NCI-H82 treated with DMSO at 0.1 percent for 48 hours (cell line): Measurements from ENCODE around the gene PDE1C.
"Not testable (repeated sequence)": the region's sequence is repeated elsewhere in the genome, so short reads cannot be mapped to it uniquely, and the experiment has no call there.

ENCODE experiments used
- DNase-seq: peaks from one replicate; lab custom pipeline; 2025; ENCODE audit not compliant: unreplicated experiment; lab: John Stamatoyannopoulos, UW

Gene PDE1C

DNA sequence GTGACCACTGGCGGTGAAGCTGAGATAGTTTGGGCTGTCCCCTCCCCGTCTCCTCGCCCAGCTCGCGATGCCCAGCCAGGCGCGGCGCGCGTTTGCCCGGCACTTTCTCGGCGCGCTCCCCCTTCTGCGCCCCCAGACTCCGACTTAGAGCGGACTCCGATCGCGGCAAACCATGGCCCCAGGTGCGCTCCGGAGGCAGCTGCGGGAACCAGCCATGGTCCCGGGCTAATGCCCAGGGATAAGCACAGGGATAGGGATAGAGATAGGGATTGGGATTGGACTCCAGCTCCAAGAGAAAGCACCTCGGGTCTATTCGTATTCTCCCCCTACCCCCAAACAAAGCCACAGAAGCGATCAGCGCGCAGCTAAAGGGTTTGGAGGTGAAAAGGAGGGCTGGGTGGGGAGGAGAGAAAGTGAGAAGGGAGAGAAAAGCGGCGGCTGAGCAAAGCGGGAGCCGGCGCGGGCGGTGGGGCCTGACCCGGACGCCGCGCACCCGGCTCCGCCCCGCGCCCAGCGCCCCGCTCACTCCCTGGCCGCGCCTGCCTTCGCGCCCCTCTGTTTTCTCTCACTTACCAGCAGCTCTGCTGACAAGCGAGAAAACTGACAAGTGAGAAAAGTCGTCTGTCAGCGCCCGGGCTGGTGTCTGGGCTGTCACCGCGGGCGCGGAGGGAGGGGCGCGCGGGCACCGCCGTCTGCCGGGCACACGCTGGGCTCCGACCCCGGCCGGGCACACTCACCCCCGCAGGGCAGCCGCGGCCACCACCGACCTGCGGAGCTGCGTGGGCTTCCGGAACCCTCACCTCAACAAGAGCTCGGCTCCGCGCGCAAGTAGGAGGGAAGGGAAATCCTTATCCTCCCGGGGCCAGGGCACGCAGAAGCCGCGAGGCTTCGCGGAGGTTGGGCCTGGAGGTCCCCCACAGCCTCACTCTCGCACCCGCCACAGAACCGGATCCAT is at the start of gene PDE1C:
Gene PDE1C, minus strand, starts transcription at position 2 of the 955 bp plus-strand sequence.
- no peak for DNase-seq

DNA sequence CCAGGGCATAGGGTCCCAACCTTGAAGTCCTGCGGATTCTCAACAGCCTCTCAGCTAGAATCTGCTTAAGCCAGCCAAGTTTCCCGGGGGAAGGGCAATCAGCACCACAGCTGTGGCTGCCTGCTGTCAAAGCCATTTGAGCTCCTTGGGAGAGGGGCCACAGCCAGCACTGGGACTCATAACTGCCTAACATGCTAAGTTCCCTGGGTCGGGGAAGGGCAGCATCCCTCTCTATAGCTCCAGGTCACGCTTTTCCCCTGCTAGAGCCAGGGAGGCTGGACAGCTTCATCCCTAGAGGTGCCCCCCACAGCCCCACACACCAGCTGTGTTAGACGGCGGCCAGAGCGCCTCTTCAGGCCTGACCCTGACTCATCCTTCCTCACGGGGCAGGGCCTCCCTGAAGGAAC is 49.6 kb upstream of the PDE1C start:
- no peak for DNase-seq

DNA sequence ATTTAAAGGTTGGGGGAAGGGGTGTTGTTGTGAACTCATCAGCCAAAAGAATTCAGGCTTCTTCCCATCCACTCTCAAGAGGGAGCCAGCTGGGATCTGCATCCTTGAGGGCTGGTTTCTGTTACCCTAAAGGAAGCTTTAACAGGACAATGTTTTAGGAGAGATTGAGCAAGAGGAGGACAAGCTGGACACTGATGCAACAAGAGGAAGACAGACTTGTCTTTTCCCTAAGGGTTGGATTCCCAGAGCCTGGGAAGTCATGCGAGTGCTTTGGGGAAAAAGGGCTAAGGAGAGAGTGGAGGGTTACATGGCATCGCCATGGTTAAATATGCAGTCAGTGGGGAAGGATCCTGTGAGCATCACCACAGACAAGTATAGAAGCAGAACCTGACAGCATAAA is 47.6 kb upstream of the PDE1C start:
- no peak for DNase-seq

DNA sequence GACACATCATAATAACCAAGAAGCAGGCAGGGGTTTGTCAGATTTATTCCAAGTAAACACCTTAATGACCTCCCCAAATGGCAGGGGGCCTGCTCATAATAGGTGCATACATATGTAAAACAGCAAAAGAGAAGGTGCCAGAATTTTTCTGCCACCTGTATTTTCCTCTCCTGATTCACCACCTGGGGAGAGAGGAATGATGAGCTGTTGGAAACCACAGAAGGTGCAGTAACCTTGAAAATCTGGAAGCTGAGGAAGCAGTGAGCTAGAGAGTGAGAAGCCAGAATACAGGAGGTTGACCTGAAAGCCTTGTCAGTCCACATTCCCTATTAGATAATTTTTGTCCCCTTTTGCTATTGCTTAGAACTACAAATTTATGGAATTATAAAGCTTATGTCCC is 46.2 kb upstream of the PDE1C start:
- no peak for DNase-seq

DNA sequence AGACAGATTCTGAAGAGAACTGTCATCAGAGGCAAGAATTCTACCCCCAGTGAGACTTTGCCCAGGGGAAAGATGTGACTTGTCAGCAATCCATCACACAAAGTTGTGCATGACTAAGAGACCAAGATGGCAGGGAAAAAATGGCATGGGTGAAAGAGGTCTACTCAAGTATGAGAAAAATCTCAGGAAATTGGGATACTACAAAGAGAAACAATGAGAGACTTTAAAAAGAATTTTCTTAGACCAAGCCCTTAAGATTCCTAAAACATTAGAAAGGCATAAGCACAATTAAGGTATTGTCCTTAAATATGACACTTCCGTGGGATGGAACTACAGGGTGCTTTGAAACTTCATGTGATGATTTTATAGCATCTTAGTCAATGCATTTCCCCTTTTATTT is 45.6 kb upstream of the PDE1C start:
- DNase-seq: no peak

DNA sequence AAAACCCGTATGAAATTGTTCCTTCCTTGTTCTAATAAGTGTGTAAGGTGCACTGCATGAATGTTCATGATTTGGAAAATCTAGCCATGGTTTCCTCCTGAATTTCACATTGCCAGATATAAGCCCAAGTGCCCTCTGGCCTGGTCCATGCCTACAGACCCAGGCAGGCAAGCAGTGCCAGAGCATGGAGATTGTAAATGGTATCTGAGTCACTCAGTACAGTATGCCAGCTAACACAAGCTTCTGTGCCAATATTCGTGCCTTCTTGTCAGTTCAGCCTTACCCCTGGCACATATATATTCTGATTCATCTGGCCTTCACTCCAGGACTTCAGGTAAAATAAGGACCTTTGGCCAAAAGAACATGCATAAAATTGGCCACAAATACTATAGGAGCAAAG is 38.4 kb upstream of the PDE1C start:
- no peak for DNase-seq

DNA sequence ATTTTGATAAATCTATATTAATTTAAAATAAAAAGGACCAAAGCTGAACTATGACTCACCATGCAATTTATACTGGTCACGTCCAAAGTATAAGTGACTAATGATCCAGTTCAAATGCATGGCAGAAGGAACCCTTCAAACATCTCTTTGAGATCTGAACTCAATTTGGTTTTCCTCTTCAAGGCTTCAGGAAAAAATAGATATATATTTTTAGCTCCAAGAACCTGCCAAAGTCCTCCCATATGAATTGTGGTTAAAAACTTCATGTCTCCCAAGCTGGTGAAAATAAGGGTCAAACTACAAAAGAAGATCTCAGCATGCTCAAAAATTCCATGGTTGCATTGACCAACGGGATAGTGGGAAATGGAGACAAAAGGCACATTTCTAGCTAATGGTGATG is 34.6 kb upstream of the PDE1C start:
- DNase-seq: no peak

DNA sequence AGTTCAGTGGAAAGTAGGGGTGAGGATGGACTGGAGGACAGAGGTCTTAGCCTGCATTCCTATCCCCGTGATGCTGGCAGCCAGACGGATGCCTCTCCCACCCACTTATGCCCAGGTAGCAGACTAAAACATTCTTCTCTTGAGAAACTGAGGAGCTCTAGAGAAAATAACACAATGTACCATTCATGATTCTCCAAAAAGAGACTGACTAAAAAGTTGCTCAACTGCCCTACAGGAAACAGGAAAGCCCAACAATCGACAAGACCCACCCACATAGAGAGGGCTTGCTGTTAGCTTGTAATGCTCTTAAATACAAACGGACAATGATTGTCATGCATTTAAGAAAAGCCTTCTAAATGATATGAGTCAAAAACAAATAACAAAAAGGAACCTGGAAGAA is 33.2 kb upstream of the PDE1C start:
- DNase-seq: no peak

DNA sequence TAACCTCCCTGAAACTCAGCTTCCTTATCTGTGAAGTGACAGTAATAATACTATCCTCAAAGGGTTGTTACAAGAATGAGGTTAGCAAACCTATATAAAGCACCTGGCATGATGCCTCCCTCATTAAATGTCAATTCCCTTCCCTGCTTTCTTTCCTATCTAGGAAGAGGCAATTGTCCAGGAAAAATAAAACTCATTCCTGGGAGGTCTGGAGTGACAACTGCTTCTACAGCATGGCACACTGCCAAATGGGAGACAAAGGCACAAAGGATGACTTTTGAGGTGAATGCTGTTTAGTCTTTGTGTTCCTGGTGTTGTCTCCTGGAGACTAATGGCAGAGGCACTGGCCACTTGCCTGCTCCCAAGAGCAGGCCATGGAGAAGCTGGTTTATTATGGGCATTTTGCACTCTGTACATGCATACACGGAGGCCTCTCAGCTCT is 32.2 kb upstream of the PDE1C start:
- no peak for DNase-seq

DNA sequence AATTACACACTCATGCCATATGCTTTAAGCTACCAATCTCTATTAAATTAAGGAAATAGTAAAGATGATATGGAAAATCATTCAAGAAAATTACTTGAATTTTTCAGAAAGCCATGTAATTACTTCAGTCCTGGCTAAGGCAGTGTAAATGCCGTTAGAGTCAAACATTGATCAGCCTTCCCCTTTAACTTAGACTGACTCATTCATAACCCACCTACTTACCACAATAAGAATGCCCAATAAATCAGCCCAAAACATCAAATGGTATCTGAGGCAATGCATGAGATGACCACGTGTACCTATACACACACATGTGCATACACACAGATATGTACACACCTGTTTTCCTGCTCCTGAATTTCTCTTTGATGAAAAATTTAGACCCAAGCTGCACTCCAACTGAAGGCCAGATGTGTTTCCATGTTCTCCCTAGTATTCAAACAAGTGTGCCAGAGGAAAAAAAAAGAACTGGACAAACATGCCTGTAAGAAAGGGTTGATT is 30.2 kb upstream of the PDE1C start:
- DNase-seq: no peak

DNA sequence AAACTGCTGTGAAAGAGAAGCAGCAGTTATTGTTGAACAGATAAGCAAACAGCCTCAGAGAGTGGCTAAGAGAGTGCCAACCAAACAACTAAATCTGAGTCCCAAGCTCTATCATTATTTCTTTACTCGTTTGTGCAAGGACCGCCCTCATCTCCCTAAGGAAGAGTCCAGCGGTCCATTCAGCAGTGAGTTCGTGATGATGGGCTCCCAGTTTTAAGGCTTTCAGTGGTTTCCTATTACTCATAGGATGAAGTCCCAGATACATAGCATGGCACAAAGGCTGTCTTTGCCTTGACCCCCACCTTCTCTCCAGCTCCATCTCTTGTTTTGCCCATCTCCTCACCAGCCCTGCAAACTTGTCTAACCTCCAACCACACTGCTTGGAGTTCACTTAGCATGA is 24.3 kb upstream of the PDE1C start:
- DNase-seq: no peak

DNA sequence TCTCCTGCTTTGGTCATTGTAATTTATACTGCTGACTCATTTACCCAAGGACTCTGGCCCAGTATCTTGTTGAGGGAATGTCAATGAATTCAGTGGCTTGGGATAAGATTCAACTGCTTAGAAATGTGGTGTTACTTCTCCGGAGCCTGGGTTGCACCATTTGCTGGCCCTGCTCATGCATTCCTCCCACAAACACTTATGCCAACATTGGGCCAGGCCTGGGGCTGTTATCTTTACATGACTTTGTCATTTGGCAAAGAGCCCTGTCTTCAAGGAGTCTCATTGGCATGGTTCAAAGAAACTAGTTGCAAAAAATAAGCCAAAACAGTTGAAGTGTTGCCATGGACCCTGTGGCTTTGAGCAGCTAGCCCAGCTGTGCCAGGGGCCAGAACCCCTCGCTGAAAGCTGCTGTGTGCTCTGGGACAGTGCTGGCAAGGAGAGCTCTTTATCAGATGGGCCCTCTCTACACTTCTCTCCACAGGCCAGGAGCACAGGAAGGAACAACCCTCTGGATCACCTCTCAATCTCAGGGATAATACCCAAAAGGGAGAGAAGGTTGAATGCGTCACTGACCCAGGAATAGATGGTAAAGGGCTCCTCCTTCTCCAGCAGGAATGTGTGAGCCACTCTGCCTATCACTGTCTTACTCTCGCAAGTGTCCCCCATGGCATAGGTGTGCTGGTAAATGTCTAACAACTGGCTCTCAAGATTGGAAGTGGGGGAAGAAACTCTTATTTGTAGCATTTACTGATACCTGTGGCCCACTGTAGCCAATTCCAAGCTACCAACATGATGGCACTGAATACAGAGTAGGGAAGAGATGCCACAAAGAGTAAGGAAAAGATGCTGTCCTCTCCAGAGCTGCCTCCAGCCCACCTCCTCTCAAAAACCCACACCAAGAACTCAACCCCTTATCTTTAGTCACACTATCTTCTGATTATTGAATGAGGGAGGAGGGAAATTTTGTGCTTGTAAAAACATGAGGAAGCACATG is 23.5 kb upstream of the PDE1C start:
- DNase-seq: no peak

DNA sequence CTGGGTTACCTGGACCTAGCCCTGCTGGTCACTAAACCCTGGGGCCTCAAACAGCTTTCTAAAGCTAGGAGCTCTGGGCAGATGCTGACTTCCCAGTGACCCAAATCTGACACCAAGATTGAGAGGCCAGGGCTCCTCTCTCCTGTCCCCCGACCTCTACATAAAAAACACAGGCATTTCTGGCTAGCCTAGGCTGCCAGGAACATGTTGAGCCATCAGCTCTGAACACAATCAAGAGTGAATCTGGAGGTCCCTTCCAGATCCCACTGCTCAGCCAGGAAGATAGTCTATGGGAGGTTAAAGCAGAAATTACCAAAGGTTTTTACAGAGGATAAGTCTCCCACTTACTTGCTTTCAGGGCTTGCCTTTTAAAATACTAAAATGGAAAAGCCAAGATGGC is 22.1 kb upstream of the PDE1C start:
- DNase-seq: no peak

DNA sequence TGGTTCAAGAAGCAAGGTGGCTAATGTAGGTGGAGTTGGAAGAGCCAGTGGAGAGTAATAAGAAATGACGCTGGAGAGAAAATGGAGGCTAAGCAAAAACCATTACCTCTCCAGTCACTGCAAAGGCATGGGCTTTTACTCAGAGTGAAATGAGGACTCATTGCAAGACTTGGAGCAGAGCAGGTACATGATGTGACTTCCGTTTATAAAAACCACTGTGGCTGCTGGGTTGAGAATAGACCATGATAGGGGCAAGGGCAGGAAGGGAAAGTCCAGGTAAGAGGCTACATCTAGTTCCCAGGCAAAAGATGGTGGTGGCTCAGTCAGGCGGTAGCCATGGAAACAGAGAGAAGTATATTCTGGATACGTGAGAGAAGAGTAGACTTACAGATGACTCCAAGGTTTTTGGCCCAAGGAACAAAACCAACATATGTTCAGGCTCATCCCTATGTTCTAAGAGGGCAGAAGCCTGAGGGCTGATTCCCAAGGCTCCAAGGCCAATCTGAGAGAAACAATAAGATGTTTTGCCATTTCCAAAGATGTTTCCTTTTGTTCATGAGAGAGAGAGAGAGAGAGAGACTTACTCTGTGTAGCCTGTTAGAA is 21.5 kb upstream of the PDE1C start:
- DNase-seq: no peak

DNA sequence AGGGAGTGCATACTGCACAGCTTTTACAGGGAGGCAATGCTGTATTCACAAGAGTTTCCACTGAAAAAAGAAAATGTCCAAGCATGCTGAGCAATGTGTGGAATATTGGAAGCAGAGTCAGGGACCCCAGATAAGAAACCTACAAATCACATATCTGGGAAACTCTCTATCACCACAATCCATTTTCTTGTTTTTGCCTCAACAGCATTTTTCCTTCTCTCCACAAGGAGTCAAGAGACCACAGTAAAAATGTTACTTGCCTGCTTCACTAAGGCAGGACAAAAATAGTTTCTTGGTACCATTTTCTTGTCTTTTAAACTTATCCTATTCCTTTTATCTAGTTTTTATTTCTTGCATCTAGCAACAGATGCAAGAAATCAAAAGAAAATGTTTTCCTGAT is 19.5 kb upstream of the PDE1C start:
- no peak for DNase-seq

DNA sequence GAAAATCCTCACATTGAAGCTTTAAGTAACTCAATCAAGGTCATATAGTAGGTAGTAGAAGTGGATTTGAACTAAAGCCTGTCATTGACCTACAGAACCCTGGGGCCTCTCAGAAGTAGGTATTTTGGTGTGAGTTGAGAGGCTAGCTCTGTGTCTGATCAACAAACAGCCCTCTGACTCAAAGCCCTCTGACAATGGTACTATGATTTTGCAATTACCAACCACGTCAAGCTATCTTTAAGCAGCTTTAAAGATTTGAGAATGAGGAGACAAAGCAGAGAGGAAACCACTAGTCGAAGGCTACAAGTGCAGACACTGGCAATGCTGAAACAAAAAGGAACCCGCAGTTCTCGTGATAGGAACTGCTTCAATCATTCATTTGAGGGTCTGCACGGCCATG is 19.0 kb upstream of the PDE1C start:
- DNase-seq: no peak

DNA sequence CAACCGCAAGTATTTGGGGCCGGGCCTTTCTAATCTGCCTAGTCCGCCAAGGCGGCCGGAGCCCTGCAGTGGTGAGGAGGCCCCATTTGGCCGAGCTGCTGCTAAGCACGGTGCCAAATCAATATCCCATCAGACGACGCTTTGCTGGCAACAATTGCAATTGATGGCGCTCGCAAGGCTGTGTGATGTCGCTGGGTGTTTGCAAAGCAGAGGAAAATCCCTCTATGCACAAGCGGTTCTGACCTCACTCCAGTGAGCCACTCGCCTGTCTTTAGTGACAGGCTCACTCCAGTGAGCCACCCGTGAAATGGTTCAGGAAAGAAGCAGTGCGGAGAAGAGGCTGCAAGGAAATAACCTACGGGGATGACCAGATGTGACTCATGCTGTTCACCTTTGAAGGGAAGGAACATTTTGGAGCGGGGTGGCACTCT is 18.3 kb upstream of the PDE1C start:
- DNase-seq: no peak

DNA sequence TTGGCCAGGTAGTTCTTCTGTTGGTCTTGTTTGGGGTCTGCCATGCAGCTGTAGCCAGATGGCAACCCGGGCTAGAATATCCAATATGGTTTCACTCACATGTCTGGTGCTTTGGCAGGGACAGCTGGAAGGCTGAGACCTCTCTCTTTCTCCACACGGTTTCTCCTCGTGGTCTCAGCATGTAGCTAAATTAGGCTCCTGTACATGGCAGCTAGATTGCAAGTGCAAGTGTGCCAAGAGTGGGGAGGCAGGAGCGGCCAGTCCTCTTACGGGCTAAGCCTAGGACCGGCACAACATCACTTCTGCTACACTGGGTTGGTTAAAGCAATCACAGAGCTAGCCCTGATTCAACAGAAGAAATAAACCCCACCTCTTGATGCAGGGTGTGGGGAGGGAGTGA is 9.3 kb upstream of the PDE1C start:
- no peak for DNase-seq

DNA sequence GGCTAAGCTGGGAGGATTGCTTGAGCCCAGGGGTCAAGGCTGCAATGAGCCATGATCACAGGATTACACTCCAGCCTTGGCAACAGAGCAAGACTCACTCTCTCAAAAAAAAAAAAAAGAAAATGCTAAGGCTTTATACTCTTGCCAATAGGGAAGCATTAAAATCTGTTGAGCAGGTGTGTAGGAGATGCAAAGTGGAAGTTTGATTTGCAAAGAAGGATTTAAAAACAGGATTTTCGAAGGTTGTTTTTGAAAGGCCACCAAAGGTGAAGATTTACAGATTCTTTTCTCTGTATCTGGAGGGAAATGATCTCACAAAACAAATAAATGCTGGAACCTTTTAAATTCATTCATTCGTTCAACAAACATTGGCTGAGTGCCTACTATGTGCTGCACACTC is 8.6 kb upstream of the PDE1C start:
- no peak for DNase-seq

DNA sequence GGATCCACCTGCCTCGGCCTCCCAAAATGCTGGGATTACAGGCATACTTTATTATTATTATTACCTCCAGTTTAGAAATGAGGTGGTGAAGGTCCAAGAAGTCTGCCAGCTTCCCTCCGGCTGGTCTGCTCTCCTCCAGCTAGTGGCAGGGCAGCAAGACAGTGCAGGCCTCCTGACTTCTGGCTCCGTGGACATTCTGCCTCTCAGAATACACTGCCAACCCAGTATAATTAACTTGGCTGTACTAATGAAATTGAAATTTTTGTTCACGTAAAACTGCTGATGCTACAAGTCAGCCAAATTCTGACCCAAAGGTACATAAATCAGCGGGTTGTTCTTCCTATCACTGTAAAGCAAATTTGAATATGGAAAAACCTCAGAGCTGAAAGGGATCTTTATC is 7.6 kb upstream of the PDE1C start:
- DNase-seq: no peak

DNA sequence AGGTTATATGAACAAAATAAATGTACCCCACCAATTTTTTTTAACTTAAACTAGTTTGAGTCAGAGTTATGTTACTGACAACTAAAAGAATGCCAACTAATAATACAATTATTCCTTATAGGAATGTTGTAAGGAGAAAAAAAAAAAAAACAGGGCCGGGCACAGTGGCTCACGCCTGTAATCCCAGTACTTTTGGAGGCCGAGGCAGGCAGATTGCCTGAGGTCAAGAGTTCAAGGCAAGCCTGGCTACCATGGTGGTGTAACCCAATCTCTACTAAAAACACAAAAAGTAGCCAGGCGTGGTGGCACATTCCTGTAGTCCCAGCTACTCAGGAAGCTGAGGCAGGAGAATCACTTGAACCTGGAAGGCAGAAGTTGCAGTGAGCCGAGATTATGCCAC is 6.6 kb upstream of the PDE1C start:
- not testable (repeated sequence) for DNase-seq
